HG03060 (cell line): ENCODE measurements around the gene TYRO3.

Experiments used
- ATAC-seq: cut with Tn5 transposase; IDR thresholded peaks from one replicate; pipeline ENCODE4 v1.9.1; 2021; ENCODE audit warnings: low read depth, moderate number of reproducible peaks; ENCODE audit not compliant: unreplicated experiment

TYRO3 gene

DNA sequence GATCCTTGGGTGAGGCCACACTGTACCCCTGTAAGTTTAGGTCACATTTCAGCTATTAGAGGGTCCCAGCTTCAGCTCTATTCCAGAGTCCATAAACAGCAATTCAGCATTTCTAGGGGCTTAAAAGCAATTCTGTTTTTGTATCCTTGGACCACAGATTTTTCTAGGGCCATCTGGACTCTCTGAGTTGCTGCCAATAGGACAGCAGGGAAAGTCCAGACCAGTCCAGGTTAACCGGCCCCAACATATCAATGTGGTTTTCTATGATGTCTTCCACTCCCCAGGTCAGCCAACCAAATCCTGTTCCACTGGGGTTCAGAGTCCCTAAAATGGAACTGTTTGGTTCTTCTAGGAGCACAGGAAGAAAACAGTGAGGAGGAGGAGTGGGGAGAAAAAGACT lies 40.0 kb downstream of the TYRO3 start:
- no peak for ATAC-seq

DNA sequence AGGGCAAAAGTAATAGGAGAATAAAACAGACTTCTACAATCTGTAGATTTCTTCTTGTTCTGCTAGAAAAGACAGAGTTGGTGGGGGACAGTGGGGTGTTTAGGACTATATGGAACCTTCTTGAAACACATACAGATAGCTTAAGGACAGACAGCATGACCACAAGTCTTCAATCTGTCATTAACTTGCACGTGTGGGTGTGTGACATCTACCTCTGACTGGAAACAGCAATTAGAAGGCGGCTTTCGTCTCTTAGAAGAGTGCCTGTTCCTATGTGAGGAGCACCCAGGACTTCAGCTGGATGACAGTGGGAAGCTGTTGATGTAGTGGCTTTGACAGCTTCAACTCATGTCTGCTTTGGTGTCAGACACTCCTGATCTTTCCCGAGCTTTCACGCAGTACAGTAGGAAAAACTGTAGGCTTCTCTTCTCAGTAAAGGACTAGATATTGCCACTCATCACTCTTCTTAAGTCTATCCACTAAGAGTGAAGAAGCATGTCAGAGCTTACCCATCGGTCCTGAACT lies 44.5 kb downstream of the TYRO3 start:
- no peak for ATAC-seq

DNA sequence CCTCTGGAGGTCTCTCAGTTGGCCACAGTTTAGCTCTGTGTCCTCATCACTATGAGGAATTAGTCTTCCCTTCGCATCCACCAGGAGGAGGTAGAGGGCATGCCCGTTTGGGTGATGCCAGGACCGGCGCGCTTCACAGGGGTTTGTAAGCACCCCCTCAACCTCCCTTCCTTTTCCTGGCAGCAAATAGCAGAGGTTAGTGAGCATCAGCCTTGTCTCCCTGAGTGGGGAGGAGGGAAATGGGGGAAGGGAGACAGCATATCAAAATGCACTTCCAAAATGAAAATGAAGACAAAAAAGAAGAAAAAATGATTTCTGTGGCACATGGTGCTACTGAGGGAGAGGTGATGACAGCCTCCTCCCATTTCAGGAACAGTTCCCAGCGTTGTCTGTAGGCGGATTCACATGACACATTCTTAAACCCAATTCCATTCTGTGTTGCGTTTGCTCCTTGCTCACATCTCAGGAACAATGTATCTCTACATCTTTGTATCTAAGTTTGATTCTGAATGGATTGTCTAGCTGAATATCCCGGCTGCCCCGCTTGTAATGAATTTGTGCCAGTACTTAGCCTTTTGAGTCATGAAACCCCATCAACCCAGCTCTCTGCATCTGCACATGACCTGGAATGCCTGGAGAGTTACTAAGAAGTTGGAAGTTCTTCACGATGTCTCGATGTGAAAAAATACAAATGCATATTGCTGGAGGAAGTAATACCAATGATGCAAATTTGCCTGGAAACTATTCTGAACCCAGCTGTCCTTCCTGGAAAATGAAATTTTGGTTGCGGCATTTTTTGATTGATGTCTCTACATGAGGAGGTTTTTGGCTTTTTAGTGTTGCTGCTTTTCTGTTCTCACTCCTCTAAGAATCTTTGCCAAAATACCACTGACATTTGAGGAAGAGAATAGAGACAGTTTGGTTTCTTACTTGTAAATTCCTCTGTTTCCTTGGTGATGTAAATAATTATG lies 45.2 kb downstream of the TYRO3 start:
- no peak for ATAC-seq

DNA sequence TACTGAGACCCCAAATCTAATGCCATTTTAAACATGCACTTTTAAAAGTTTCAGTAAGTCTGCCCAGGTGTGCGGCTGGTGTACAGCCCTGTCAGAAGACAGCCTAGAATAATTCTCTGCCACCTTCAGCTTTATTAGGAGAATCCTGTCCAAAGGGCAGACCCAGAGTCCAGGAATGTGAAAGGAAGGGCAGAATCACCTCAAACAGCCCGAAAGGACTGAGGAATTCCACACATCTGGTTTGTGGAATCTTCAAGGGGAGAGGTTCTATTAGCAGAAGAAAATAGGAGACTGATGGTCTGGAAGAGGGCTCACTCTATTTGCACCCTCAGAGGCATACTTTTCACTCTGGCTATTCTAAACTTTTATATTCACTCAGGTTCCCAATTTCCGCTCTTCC lies 46.6 kb downstream of the TYRO3 start:
- no peak for ATAC-seq

DNA sequence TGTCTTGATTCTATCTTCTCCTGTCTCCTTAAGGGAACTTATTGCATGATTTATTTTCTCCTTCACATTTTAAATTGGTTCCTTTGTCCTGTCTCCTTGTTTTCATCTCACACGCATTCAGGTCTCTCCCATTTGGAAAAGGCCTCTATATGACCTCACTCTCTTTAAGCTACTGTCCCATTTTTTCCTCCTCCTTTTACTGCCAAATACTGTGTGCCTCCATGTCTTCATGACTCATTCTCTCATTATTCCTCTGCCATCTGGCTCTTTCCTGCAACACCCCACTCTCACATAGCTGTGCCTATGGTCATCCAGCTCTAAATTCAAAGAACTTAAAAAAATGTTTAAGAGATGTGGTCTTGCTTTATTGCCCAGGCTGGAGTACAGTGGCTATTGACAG lies 48.0 kb downstream of the TYRO3 start:
- ATAC-seq: no peak

DNA sequence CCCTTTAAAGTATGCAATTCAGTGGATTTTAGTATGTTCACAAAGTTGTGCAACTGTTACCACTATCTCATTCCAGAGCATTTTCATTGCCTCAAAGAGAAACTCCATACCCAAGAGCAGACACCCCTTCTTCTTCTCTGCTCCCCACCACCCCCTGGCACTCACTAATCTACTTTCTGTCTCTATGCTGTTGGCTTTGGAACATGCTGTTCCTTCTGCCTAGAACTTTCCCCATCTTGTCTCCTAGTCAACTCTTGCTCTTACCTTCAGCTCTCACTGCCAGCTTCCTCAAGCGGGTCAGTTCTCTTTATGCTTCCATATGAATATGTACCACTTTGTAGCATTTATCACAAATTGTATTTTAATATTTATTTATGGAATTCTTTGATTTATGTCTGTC lies 50.1 kb downstream of the TYRO3 start:
- ATAC-seq: no peak

DNA sequence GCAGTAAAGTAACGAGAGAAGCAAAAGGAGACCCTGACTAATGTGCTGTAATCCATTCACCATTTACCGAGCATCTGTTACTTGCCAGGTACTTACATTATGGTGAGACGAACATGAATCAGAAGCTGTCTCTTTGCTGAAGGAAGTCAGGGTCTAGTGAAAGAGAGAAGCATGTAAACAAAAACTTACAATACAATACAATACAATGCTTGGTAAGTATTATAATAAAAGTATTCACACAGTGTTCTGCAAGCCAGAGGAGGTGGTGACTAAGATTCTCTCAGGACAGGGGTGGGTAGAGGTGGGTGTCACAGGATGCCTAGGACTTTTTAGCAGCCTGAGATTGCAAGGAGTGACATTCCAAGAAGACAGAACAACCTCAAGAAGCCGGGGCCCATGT lies 51.0 kb downstream of the TYRO3 start:
- no peak for ATAC-seq

DNA sequence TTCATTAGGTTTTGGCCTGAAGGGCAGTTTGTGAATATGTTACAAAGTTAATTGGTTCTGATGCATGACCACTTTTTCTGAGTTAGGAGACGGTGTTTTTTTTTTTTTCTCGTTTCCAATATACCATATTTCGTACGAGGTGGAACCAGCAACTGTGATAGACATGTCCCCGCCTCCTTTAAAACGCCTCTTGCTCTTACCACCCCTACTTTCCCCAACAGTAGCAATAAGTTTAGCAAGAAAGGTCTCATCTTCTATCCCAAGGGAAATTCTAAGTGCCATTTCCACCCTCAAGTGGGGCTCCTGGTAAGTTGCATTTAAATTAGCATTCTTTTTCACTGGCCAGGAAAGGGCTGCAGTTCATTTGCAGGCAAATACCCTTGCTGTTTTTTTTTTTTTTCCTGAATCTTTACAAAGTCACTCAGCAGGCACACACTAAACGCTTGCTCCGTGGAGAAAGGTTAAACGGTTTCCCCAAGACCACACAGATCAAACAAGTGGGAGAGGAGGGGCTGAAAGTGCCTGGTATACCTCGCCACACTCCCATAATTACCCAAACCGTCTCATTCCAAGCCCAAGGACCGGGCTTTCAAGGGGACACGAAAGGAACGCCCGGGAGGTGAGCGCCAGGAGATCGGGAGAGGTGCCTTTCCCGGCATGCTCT lies 61.7 kb downstream of the TYRO3 start:
- ATAC-seq: no peak

DNA sequence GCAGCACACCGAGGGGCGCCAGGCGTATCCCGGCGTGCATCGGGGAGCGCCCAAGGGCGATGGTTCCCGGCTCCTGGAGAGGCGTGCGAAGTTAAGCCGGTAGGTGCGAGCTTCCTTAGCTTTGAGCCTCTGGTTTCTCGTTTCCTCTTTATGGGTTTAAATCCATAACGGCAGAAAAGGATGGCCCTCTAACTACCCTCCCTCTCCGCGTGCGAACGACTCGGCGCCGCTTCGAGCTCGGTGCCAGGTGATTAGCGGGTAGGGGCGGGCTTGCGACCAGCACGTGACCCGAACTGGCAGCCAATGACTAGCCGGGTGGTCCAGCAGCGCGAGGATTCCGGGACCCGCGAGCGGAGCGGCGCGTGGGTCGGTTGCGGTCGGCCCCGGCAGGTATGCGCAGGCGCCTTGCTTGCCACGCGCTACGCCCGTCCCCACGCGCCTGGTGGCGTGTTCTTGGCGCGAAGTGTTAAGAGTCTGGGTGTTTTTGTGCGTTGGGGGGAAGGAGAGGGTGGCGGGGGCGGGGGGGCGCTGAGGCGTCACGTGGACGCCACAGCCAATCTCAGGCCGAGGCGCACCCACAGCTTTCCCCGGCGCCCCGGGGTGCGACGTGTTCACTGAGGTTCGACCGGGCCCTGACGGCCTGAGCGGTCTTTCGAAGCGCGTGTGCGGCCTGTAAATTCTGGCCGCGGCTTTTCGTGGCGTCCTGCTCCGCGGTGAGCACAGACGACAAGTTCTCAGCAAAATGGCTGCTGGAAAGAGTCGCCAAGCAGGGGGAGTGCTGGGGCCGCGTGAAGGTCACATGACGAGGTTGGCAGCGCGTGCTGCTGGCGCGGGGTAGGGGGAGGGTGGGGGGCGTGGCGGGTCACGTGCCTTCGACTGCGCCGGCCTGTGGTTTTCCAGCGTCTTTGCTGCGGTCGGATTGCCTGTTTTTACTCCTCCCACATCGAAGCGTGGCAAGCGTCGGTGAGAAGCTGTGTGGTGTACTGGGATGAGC lies 62.5 kb downstream of the TYRO3 start:
- ATAC-seq: no peak

DNA sequence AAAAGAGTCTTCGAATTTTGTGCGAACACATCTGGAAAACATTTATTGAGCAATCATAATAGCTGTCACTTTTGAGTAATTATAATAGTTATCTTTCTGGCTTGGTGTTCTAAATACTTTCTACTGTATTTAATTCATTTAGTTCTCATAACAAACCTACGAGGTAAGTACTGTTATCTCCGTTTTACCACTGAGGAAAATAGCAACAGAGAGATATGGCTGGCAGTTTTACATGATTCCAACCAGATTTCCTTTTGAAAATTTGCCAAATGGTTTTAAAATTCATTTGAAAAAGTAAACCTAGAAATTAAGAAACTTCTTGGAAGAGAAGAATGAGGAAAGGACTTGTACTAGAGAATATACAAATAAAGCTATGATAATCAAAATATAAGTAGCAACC lies 63.9 kb downstream of the TYRO3 start:
- no peak for ATAC-seq

DNA sequence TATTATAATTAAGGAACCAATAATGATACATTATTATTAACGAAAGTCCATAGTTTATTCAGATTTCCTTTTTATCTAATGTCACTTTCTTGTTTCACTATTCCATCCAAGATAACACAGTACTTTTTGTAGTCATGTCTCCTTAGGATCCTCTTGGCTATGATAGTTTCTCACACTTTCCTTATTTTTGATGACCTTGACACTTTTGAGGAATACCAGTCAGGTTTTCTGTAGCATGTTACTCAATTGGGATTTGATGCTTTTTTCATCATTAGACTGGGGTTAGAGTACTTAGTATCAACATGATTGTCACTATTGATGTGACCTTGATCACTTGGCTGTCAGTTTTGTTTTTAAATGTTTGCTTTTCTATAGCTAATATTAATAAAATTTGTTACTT lies 68.2 kb downstream of the TYRO3 start:
- no peak for ATAC-seq

DNA sequence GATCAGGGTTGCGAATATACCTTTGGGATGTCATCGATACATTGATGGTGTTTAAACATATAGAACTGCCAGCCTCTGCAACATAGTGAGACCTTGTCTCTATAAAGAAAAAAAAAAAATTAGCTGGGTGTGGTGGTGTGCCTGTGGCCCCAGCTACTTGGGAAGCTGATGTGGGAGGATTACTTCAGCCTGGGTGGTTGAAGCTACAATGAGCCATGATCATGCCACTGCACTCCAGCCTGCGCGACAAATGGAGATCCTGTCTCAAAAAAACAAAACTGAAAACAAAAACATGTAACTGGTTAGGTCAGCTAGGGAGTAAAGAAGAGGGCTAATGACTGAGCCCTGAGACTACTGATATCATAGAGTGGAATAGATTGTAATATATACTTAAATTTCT lies 70.5 kb downstream of the TYRO3 start:
- ATAC-seq: no peak

DNA sequence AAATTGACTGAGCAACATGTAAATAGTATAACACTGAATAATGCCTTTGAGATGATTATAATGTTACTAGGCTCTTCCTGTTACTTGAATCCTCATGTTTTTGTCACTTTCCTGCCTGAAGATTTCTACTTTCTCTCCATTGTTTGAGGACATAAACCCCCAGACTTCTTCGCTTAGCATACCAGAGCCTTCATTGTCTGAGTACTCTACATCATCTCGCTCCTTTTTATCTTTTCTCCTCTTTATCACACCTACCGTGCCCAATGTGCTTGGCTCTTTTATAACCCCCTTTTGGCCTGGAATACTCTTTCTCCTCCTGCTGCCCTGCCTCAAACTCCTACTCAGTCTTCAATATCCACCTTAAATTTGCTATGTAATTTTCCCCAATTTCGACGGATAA lies 70.9 kb downstream of the TYRO3 start:
- no peak for ATAC-seq

DNA sequence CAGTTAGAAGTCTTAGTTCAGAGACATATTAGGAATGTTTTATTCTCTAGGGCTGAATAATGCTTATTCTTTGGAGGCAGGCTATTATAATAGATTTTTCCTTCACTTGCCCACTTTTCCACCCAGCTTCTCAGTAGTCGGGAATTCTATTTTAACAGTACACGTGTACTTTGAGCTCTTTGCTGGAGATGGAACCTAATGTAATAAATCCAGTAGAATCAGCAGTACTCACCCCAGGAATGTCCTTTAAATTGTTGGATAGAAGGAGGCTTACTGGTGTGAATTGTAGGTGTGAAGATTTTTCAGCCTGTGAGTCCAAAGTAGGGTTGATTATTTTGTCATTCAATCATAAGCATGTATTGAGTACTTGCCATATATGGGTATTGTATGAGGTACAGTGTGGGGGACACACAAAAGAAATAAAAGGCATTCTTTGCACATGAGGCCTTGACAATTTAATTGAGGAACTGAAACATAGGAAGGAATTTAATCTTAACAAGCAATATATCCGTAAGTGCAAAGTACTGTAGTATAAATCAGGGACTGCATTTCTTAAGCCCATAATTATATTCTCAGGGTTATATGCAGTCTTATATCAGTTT lies 71.7 kb downstream of the TYRO3 start:
- ATAC-seq: no peak

DNA sequence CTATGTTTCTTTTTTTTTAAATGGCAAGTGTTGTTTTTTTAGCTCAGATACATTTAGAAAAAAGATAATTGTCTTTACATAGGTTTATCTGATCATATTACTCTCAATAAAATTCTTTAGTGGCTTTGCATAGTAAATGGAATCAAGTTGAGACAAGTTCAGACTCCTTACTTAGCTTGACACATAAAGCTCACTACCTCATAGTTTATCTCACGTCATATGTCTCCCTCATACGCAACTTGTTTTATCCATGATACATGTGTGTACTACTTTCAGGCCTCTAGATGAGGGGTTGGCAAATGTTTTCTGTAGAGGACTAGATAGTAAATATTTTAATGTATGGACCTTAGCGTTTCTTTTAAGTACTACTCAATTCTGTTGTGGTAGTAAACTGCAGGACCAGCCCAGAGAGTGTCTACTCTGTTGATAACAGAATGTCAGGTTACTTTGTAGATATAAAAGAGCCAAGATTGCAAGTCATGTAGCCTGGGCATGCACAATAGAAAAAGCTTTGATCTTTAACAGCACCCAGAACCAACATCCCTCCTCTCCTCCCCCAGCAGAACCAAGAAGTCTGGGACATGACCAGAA lies 73.0 kb downstream of the TYRO3 start:
- ATAC-seq: no peak
